Adrenal gland (tissue), 5 donors: ENCODE data around the gene XPA.

ENCODE experiments used
- CTCF ChIP-seq, 6 experiments: fragments of 450-650 bp in 4 of 6; fragments of 200-600 bp in 2 of 6; sonication (generic) in 1 of 6; IDR thresholded peaks; 1 replicate in 5 of 6; 2 replicates in 1 of 6; pipeline versions ENCODE4 v1.5.1 to v1.8.0; 2016 to 2021; ENCODE audit warnings: antibody characterized with exemption in 6 of 6, mild to moderate bottlenecking in 2 of 6, moderate library complexity in 1 of 6
- POLR2A ChIP-seq, 2 donors: fragments of 450-650 bp; IDR thresholded peaks; one replicate each; pipeline ENCODE4 v1.6.1; 2017; ENCODE audit warnings: antibody characterized with exemption in 2 of 2, mild to moderate bottlenecking in 2 of 2, moderate library complexity in 1 of 2
- donor health status: DM: no; HTN: no; CAD: no.

- TF ChIP-seq CTCF (IDR thresholded peaks at IDR 0.05) = no peak
- no peak for TF ChIP-seq POLR2A (IDR thresholded peaks at IDR 0.05)
Measured at GRCh38 chr9:97630591-97630990, 66.5 kb downstream of the XPA start.
